ENCODE results near the gene JMJD7. TPM values are rescaled to one million over a fixed set of nuclear protein-coding genes. Genes with fewer than 3 reads are reported as not detected.

JMJD7 gene
- total RNA-seq, 2 experiments from 2014 or later, result 17.1 to 17.6 TPM

DNA sequence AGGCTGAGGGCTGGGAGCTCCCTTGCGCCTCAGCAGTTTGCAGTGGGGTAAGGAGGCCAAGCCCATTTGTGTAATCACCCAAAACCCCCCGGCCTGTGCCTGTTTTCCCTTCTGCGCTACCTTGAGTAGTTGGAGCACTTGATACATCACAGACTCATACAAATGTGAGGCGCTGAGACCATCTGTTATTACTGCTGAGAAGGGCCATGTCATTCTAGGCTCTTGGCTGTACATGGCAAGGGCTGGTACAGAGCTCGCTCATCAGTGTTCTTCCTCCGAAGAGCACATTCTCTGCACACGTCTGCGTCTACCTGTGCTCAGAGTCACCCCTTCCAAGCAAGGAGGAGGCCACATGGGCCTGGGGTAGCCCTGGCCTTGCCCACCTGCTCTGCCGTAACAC, 20.1 kb downstream of the JMJD7 start:
- Mint-ChIP-seq H3K4me3 (no peak overlapping the region), H3K27me3 (no peaks in the 10 kb centered on the region), H3K36me3 (ENCODE audit: low read depth) (peaks cover 6% of the 10 kb centered on the region), H3K9me3 (ENCODE audit: low read depth) (no peaks in the 10 kb centered on the region), H3K27ac (peak overlapping the region; percentile 28), H3K4me1 (peaks cover 6% of the 10 kb centered on the region)
- ChIA-PET CTCF (interaction anchor here (1.4 kb wide), 1 partner anchor 57 kb away, joined by 3 read pairs; no protein-coding TSS in a partner anchor), POLR2A (interaction anchor here (1.1 kb wide), 1 partner anchor 70 kb away, joined by 3 read pairs; no protein-coding TSS in a partner anchor)
- no peak for DNase-seq
- intact Hi-C loops (cut with DNase I, micrococcal nuclease), result no loop called here
- ATAC-seq, result no peak

GRCh38 chr15:41848631-41849030, 20.7 kb downstream of the JMJD7 start:
- intact Hi-C loops (cut with DNase I, micrococcal nuclease), result no loop called here
- peaks cover 6% of the 10 kb centered on the region for H3K4me1 Mint-ChIP-seq
- ChIA-PET POLR2A (interaction anchor here (1.7 kb wide), 1 partner anchor 17 kb away, joined by 4 read pairs; no protein-coding TSS in a partner anchor), CTCF (no interaction called here)
- H3K27ac Mint-ChIP-seq, result peak overlapping the region; percentile 28
- ATAC-seq, result peak; percentile 69
- H3K36me3 Mint-ChIP-seq (ENCODE audit: low read depth), result peaks cover 6% of the 10 kb centered on the region
- no peaks in the 10 kb centered on the region for H3K27me3 Mint-ChIP-seq
- peak; percentile 77 for DNase-seq
- no peak overlapping the region for H3K4me3 Mint-ChIP-seq
- H3K9me3 Mint-ChIP-seq (ENCODE audit: low read depth), result no peaks in the 10 kb centered on the region

DNA sequence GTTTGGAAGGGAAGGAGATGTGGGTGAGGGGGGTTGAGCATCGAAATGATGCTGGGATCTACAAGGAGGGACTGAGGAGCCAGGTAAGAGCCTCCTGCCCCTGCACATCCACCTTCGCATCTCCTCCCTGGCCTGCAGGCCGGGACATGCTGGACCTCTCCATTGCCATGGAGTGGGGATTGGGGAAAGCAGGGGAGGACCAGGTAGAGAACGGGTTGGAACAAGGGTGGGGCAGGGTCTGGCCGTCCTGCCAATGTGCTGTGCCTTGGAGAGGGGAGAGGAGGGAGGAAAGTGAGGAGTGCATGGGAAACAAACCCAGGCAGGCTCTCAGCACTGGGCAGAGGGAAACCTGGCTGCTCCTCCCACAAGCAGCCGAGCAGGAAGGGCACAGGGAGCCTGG, 21.3 kb downstream of the JMJD7 start:
- ChIA-PET POLR2A (interaction anchor here (1.7 kb wide), 1 partner anchor 18 kb away, joined by 4 read pairs; no protein-coding TSS in a partner anchor), CTCF (no interaction called here)
- H3K36me3 Mint-ChIP-seq (ENCODE audit: low read depth), result peaks cover 6% of the 10 kb centered on the region
- intact Hi-C loops (cut with DNase I, micrococcal nuclease), result no loop called here
- peaks cover 6% of the 10 kb centered on the region for H3K4me1 Mint-ChIP-seq
- H3K27ac Mint-ChIP-seq, result no peak overlapping the region
- ATAC-seq (no peak), DNase-seq (no peak)
- no peaks in the 10 kb centered on the region for H3K9me3 Mint-ChIP-seq (ENCODE audit: low read depth)
- no peaks in the 10 kb centered on the region for H3K27me3 Mint-ChIP-seq
- no peak overlapping the region for H3K4me3 Mint-ChIP-seq

- CTCF ChIA-PET, result no interaction called here
- Mint-ChIP-seq H3K4me3 (no peak overlapping the region), H3K27ac (no peak overlapping the region)
Measured at GRCh38 chr15:41849861-41850260, 22.0 kb downstream of the JMJD7 start.

GRCh38 chr15:41850482-41851166, 22.7 kb downstream of the JMJD7 start:
- Mint-ChIP-seq H3K4me1 (peaks cover 6% of the 10 kb centered on the region), H3K27ac (no peak overlapping the region), H3K4me3 (no peak overlapping the region), H3K9me3 (ENCODE audit: low read depth) (no peaks in the 10 kb centered on the region), H3K27me3 (no peaks in the 10 kb centered on the region), H3K36me3 (ENCODE audit: low read depth) (peaks cover 6% of the 10 kb centered on the region)
- DNase-seq (no peak), ATAC-seq (no peak)
- intact Hi-C loops (cut with DNase I, micrococcal nuclease), result no loop called here
- POLR2A ChIA-PET, result no interaction called here
- CTCF ChIA-PET, result interaction anchor here (1.0 kb wide), 2 partner anchors 12 to 54 kb away, joined by 3 to 5 read pairs; partner anchors contain the start of gene PLA2G4B

More at GRCh38 chr15:41849861-41850260, 22.0 kb downstream of the JMJD7 start:
- Mint-ChIP-seq H3K27me3 (no peaks in the 10 kb centered on the region), H3K36me3 (ENCODE audit: low read depth) (peaks cover 6% of the 10 kb centered on the region), H3K9me3 (ENCODE audit: low read depth) (no peaks in the 10 kb centered on the region), H3K4me1 (peaks cover 6% of the 10 kb centered on the region)
- ATAC-seq (no peak), DNase-seq (no peak)
- POLR2A ChIA-PET, result interaction anchor here (0.6 to 1.7 kb wide), 2 partner anchors 18 to 743 kb away, joined by 3 to 4 read pairs; no protein-coding TSS in a partner anchor
- intact Hi-C loops (cut with DNase I, micrococcal nuclease), result no loop called here

DNA sequence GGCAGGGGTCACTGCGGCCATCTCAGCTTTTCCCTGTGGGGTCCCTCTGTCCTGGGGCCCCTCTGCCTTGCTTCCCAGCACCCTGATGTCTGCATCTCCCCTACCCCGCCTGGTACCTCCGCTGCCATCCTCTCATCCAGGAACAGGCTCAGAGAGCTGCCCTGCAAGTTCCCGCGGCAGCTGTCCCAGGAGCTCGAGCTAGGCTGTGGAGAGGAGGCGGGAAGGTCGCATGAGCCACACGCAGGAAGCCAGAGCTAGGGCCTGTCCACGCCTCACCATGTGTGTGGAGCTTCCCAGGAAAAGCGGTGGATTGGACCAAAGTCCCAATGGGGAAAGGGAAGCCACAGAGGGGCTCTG, 23.3 kb downstream of the JMJD7 start:
- peaks cover 5% of the 10 kb centered on the region for H3K36me3 Mint-ChIP-seq (ENCODE audit: low read depth)
- intact Hi-C loops (cut with DNase I, micrococcal nuclease), result no loop called here
- H3K27ac Mint-ChIP-seq, result no peak overlapping the region

GRCh38 chr15:41851755-41852370, 24.0 kb downstream of the JMJD7 start:
- CTCF ChIA-PET, result interaction anchor here (0.9 to 1.1 kb wide), 6 partner anchors 13 to 95 kb away, joined by 3 to 5 read pairs (median 3); partner anchors contain the start of gene PLA2G4B
- no peak overlapping the region for H3K4me3 Mint-ChIP-seq
- H3K27me3 Mint-ChIP-seq, result no peaks in the 10 kb centered on the region
- no peak overlapping the region for H3K27ac Mint-ChIP-seq
- peaks cover 6% of the 10 kb centered on the region for H3K4me1 Mint-ChIP-seq
- DNase-seq (no peak), ATAC-seq (no peak)
- peaks cover 4% of the 10 kb centered on the region for H3K36me3 Mint-ChIP-seq (ENCODE audit: low read depth)
- POLR2A ChIA-PET, result interaction anchor here (0.7 kb wide), 1 partner anchor 43 kb away, joined by 3 read pairs; no protein-coding TSS in a partner anchor
- H3K9me3 Mint-ChIP-seq (ENCODE audit: low read depth), result no peaks in the 10 kb centered on the region
- intact Hi-C loops (cut with DNase I, micrococcal nuclease), result no loop called here

More for the DNA sequence above, 23.3 kb downstream of the JMJD7 start:
- no peak for DNase-seq
- CTCF ChIA-PET, result interaction anchor here (1.0 kb wide), 3 partner anchors 12 to 78 kb away, joined by 3 to 5 read pairs (median 4); partner anchors contain the start of gene PLA2G4B
- POLR2A ChIA-PET, result no interaction called here
- Mint-ChIP-seq H3K4me1 (peaks cover 6% of the 10 kb centered on the region), H3K9me3 (ENCODE audit: low read depth) (no peaks in the 10 kb centered on the region), H3K4me3 (no peak overlapping the region), H3K27me3 (no peaks in the 10 kb centered on the region)
- ATAC-seq, result no peak

- no peak for ATAC-seq
- Mint-ChIP-seq H3K27me3 (no peaks in the 10 kb centered on the region), H3K4me3 (no peak overlapping the region), H3K36me3 (ENCODE audit: low read depth) (peaks cover 4% of the 10 kb centered on the region), H3K9me3 (ENCODE audit: low read depth) (no peaks in the 10 kb centered on the region), H3K27ac (no peak overlapping the region), H3K4me1 (peaks cover 6% of the 10 kb centered on the region)
- intact Hi-C loops (cut with DNase I, micrococcal nuclease), result no loop called here
- ChIA-PET CTCF (interaction anchor here (0.6 to 1.0 kb wide), 2 partner anchors 52 to 669 kb away, joined by 3 read pairs; no protein-coding TSS in a partner anchor), POLR2A (interaction anchor here (0.6 to 0.7 kb wide), 2 partner anchors 42 to 204 kb away, joined by 3 to 6 read pairs; no protein-coding TSS in a partner anchor)
- DNase-seq, result no peak
Measured at GRCh38 chr15:41852736-41853590, 25.1 kb downstream of the JMJD7 start.

- Mint-ChIP-seq H3K9me3 (ENCODE audit: low read depth) (no peaks in the 10 kb centered on the region), H3K27ac (no peak overlapping the region)
- POLR2A ChIA-PET, result interaction anchor here (0.6 kb wide), 1 partner anchor 204 kb away, joined by 6 read pairs; no protein-coding TSS in a partner anchor
Measured at GRCh38 chr15:41853831-41854230, 25.9 kb downstream of the JMJD7 start.

DNA sequence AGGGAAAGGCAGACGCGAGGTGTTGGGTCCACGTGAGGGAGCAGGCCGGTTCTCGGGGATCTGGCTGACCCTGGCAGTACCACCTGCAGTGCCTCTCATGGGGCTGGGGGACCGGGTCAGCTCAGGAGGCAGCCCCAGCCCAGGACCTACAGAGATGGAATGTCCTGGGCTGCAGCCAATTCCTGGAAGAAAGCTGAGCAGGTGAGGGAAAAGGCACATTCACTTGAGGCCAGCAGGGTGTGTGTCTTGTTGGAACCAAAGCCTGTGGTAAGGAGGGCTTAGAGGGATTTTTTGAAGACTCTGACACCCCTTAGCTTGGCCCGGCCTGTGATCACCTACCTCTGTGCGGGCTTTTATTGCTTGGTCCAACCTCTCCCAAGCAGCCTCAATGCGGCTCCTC, 26.6 kb downstream of the JMJD7 start:
- ChIA-PET POLR2A (interaction anchor here (0.7 kb wide), 1 partner anchor 344 kb away, joined by 3 read pairs; no protein-coding TSS in a partner anchor), CTCF (no interaction called here)
- Mint-ChIP-seq H3K27me3 (no peaks in the 10 kb centered on the region), H3K4me3 (no peak overlapping the region), H3K9me3 (ENCODE audit: low read depth) (no peaks in the 10 kb centered on the region), H3K4me1 (no peaks in the 10 kb centered on the region), H3K36me3 (ENCODE audit: low read depth) (no peaks in the 10 kb centered on the region), H3K27ac (no peak overlapping the region)
- intact Hi-C loops (cut with DNase I, micrococcal nuclease), result no loop called here
- no peak for ATAC-seq
- no peak for DNase-seq

More at GRCh38 chr15:41853831-41854230, 25.9 kb downstream of the JMJD7 start:
- CTCF ChIA-PET, result no interaction called here
- H3K36me3 Mint-ChIP-seq (ENCODE audit: low read depth), result no peaks in the 10 kb centered on the region
- H3K27me3 Mint-ChIP-seq, result no peaks in the 10 kb centered on the region
- H3K4me1 Mint-ChIP-seq, result no peaks in the 10 kb centered on the region
- intact Hi-C loops (cut with DNase I, micrococcal nuclease), result no loop called here
- ATAC-seq (no peak), DNase-seq (no peak)
- no peak overlapping the region for H3K4me3 Mint-ChIP-seq
